Measurements from ENCODE around the gene ZDHHC17.

Gene ZDHHC17

DNA sequence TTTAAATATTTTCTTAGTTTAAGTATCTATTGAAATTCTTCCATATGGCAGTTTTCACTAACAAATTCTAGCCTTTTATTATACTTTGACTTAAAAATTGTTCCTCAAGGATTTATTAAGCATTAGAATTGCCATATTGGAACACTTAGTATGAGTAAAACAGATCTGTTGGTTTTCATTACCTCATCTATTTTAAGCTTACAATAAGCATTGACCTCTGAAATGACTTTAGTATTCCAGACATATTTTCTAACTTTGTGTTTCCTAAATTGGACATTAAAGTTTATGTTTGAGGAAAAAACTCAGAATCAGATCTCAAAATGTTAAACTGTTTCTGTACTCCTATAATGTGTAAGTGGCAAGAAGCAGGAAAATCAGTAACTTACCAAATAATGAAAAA lies 66.5 kb downstream of the ZDHHC17 start:
- DNase-seq: no peak

DNA sequence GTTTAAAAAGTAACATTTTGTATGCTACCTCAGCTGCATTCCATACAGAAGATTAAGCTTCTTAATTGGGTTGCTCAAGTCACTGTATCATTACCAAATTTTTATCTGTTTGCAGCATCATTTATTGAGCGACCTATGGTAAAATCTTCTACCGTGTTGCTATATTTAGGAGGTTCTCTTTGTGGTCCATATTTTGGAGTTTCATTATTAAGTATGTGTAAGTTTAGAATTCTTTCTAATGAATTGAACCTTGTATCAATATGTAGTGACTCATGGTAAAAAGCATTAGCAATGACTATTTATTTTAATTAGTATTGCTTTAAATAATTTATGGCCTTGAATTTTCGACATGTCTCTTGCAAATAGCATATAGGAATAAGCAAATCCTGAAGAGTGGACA lies 72.7 kb downstream of the ZDHHC17 start:
- no peak for DNase-seq

DNA sequence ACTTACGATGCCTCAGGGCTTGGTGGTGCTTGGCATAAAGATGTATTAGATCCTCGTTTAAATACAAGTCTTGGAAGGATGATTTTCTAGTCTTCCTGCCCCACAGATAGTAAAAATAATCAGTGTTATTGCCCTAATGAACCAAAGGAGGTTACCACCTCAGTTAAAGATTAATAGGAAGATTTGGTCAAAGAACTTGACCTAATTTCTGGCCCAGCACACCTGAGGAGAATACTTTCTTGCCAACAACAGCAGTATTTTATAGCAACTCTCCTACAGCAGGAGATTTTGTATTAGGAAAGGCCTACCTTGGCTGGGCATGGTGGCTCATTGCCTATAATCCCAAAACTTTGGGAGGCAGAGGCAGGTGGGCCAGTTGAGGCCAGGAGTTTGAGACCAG lies 83.3 kb downstream of the ZDHHC17 start:
- no peak for DNase-seq

DNA sequence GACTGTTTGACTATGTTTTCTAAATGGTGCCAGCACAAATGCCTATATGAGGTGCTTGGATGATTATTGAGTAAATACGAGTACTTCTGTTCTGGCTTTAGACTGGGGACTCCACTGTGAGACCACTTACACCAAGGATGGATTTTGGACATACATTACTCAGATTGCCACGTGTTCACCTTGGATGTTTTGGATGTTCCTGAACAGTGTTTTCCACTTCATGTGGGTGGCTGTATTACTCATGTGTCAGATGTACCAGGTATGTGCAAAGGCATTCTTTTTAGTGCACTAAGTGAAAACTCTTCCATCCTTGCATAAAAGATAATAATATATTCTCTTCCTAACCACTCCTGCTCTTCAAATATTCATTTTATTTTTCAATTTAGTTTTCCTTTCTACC lies 84.2 kb downstream of the ZDHHC17 start:
- no peak for DNase-seq

DNA sequence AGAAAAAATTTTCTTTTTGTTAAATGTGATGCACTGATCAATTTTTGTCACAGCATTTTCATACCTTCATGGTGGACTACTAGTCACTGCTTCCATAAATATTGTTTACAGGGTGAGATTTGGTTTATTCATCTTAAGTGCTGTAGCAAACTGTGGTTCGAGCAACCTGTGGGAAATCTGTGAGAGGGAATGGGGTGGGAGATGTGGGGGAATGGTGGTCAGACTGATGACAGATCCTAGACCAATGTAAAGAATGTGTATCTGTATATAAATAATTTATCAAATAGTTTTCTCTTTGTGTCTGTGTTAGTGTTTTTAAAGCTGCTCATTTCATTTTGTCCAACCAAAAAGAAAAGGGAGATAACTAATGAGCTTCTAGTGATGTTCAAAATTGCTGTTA lies 88.2 kb downstream of the ZDHHC17 start:
- DNase-seq: no peak

GRCh38 chr12:76855271-76855670 lies 91.4 kb downstream of the ZDHHC17 start:
- DNase-seq: no peak

DNA sequence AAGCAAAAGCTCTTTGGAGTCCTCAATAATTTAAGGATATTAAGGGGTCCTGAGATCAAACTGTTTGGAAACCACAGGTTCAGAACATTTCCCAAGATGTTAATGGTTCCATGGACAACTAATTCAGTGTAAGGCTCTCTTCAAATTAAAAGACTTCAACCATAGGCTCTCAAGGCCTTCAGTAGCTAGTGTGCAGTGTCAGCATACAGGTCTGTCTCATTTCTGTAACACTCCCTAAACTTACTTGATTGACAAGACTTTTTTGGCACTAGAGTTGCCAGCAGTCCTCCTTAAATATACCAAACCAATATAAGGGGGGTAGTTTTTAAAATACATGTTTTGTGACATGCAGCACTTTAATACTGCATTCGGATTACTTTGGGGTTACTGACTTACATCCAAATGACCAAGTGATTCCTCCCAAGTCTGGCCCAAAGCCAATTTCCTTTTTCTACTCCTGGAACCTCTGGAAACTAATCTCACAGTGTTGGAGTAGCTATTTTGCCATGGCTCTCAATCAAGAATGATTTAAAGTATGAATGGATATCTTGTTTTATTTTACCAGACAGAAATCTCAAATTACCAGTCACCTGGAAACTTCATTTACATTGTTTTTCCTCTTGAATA lies 92.2 kb downstream of the ZDHHC17 start:
- DNase-seq: no peak

GRCh38 chr12:76859611-76860010 lies 95.7 kb downstream of the ZDHHC17 start:
- DNase-seq: no peak

DNA sequence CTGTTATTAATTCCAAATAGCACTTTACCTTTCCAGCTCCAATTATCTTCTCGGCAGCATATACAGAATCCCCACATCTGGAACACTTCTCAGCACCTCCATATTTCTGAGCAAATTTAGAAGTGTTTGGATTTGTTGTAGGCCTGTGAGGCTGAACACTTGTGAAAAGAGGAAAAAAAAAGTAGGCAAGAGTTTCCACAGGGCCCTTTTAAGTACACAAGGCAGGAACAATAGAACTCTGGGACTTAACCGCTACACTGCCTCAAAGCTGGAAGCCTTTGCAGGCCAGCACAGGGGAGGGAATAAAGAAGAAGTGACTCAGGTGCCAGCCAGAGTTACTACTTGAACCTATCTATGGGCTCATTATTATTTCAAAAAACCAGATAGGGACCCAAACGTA lies 96.3 kb downstream of the ZDHHC17 start:
- no peak for DNase-seq

DNA sequence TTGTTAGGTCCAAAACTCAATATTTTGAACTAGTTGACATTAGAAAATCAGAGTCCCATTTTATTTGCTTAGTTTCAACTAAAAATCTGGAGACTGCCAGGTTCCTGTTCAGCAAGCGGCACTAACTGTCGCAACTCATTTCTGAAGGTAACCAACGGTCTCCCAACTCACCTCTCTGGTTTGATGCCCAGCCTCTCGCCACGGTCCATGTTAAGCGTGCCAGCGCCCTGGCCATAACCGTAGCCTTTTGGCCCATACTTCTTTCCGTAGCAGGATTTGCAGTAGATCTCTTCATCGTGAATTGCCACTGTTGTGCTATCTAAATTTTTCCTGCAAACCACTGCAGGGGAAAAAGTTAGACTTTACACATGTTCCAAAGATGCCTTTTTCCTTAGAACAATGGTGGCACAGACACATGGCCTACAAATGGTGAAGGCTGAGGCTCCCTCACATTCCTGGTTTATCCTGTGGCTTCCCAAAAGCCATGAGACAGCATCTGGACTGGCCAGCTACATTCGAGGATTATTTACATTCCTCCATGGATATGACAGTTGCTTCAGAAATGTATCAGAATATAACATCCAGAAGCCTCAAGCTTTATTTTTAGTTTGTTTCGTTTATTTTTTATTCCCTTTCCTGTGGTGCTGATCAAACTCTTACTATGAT lies 99.2 kb downstream of the ZDHHC17 start:
- DNase-seq: no peak

- DNase-seq: no peak
Observed at GRCh38 chr12:76863837-76864236, 99.9 kb downstream of the ZDHHC17 start.

DNA sequence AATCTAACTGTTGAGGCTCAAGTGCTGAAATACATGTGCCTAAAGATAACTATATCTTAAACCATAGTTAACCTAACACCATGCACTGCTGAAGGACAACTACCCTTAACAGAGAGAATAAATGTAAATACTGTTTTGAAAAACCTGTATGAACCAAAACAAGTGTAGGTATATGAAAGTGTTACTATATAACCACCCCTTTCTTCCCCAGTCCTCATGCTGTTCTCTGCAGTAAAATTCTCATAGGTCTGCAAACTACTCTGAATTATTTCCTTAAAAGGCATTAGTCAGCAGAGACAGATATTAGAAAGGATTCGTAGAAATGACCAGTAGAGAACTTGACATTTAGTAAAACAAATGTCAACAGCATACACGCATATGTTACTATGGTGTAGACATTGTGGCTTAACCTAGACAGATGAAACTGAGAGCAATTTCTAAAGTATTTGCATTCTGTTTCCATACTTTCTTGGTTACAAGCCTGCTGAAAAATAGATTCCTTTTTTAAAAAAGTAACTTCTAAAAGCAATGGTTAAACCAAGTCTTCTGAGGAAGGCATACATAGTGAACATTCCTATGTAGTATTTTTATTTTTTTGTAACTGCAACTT lies 101.0 kb downstream of the ZDHHC17 start:
- DNase-seq: no peak

GRCh38 chr12:76866151-76866567 lies 102.2 kb downstream of the ZDHHC17 start:
- no peak for DNase-seq

- no peak for DNase-seq
Observed at GRCh38 chr12:76866726-76867125, 102.8 kb downstream of the ZDHHC17 start.

DNA sequence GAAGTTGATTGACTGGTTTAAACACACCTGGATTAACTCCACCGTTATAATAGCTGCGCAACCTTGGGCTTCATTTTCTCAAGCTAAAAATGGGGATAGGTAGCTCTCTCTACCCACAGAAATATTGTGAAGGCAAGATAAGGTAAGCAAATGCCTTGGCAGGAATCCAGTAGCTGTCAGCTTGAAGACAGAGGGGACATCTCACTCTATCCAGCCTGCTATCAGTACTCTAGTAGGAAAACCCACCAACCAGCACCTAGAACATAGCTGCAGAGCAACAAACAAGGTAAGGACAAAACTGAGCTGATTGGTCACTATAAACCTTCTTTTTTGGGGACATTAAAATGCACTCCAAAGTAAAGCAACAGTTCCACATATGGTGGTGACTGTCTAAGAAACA lies 107.2 kb downstream of the ZDHHC17 start:
- no peak for DNase-seq

DNA sequence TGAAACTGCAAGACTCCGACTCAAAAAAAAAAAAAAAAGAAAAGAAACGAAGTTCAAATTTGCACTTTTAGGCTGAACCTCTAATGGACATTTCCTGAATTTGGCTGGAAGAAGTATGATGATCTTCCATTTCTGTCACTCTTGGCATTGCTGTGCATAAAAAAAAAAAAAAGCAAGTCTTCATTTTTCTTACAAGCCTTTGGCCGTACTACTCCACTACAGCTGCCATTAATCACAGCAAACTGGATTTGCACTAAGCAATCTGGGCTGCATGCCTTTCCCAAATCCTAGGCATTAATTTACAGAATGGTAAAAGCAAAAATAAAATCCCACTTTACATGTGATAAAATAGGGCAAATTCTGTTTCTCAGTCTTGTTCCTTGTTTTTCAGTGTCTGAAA lies 107.8 kb downstream of the ZDHHC17 start:
- DNase-seq: no peak

GRCh38 chr12:76872415-76872814 lies 108.5 kb downstream of the ZDHHC17 start:
- DNase-seq: no peak

DNA sequence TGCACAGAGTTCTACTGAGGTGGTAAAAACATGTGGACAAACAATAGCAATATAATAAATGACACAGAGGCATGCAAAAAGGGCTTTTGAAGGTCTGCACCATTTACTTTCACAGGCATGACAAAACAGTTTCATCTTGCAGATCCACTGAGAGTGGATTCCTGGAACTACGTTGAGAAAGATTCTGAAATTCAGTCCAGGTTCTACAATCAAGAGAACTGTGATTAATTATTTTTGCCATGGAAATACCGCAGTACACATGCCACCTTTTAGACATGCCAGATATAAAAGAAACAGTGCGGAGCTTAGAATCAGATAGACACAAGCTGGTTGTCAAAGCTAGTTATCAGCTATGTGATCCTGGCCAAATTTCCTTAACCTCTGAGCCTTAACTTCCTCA lies 110.1 kb downstream of the ZDHHC17 start:
- DNase-seq: no peak

GRCh38 chr12:76874491-76875190 lies 110.7 kb downstream of the ZDHHC17 start:
- DNase-seq: no peak

DNA sequence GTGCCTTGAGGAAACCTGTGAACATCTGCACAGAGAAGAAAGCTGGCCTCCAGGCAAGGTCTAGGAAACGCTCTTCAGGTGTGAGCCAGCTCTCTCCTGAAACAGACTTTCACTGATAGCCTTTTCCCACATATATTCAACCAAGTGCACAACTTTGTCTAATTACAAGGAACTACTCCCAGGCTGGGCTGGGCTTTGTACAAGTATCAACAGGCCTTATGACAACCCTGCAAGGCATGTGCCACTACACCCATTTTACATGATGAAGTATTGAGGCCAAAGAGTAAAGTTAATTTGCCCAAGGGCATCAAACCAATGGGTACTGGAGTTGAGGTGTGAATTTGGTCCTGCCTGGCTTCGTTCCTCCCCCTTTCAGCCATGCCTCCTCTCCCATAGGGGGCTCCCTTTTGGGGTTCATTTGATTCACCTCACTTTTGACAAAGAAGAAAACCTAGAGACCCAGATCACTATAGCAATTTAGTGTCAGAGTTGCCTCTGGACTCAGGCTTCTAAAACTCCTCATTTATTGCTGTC lies 112.8 kb downstream of the ZDHHC17 start:
- DNase-seq: no peak

DNA sequence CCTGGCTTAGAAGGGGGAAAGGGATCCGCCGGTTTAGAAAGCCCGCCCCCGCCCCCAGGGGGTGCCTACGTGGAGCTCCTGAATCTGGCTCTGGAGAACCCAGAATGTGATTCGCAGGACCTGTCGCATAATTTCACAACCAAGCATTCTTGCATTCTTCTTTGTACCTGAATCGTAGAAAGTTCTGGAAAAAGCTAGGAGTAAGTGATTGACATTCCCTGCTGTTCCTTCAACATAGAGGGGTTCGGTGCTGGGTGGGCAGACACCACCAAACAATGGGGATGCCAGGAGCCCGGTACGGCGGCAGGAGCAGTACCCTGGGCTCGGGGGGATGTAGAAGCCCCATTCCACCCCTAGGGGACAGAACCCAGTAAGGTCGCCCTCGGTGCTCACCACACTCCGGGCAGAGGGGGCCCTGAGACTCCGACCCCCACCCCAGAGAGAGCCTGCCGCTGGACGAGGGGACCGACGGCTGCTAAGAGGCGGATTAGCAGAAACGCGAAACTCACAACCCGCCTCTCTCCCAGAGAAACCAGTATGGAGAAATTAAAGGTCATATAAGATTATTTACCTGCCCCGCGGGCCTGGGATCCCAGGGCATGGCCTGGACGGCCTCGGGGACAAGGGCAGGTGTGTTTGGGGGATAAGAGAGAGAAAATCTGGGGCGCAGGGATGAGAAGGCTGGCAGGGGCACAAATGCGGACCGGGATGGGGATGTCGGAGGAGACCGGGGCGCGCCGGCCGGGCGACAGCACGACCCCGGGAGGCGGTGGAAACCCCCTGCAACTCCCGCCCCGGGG lies 114.4 kb downstream of the ZDHHC17 start:
- peak in 1 of 2 donors; percentile 5 for DNase-seq

DNA sequence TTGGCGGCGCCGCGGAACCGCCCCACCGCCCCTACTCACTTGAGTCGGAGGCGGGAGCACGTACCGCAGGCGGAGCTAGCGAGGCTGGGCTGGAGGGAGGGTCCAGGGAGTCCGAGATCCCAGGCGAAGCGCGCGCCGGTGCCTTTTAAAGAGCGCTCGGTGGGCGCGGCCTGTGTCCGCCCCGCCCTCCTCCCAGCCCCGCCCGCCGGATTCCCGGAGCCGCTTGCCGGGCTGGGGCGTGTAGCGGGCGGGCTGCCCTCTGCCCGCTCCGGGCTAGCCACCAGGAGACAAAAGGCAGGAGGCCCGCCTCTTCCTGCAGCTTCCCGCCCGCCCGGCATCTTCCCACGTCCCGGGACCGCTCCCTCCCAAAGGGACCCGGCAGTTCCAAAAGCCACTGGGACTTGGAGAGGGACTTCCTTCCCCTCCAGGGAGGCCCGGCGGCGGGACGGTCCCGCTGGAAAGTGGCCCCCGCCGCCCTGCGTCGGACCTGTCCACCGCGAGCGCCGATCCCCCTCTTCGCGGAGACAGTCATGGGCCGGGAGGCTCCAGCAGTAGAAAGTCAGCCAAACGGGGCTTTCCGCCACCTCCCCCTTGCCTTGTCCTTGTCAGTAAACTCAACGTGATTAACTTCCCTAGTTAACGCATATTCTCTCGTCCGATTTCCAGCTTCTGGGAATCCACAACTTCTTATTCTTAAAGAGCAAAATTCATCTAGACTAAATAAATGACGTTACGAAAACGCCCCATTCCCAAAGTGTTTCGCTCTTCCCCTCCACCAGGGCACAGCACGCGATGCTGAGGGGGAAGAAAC lies 115.2 kb downstream of the ZDHHC17 start, which contains the start of gene CSRP2:
CSRP2 (minus strand) TSS at position 121 of the 811 bp plus-strand sequence. CDS start 12,759 bp downstream, outside the sequence.
- DNase-seq: peak; percentile 53 to 56

Measured in CD4-positive, alpha-beta T cell treated with Interleukin-4 for 1 hour (primary cell).